HepG2 (cell line): Measurements from ENCODE around the gene LACTBL1. TPM values are rescaled to one million over a fixed set of nuclear protein-coding genes. Genes with fewer than 3 reads are reported as not detected.

Experiments used
- ATAC-seq: fragments of 200-7000 bp; cut with Tn5 transposase; 3 replicates; pipeline ENCODE4 v1.9.1; 2020; ENCODE audit warnings: mild to moderate bottlenecking, moderate library complexity
- BruUV-seq: library from RNA; stranded (reverse); fragments of 400-500 nt; replicated peaks from 2 replicates; lab custom pipeline; 2021; lab: Mats Ljungman, UMichigan
- CTCF ChIA-PET: fragments of 300-600 bp; formaldehyde crosslinking; extraction: SDS; loops from one replicate; lab custom pipeline; 2021; ENCODE audit warnings: low total read pairs, inconsistent platforms, low intra/inter-chr PET ratio; lab: Yijun Ruan, JAX
- POLR2A ChIA-PET: fragments of 350-600 bp; sonication (Branson Sonifier 250); formaldehyde crosslinking; loops from one replicate; lab custom pipeline; 2020; ENCODE audit warnings: antibody characterized with exemption, inconsistent platforms; lab: Yijun Ruan, JAX
- DNase-seq: peaks from one replicate; pipeline ENCODE4 v3.0.0-alpha.2; 2015; ENCODE audit warnings: low spot score
- FAIRE-seq: peaks from 3 replicates; lab custom pipeline; 2011; peaks lifted over from hg19 to GRCh38; lab: Jason Lieb, UNC
- H2AFZ ChIP-seq: one replicate; pipeline ENCODE4 v1.6.1; 2011; ENCODE audit warnings: low read length, inconsistent platforms
- H3K27ac ChIP-seq: fragments of 300-600 bp; 3 replicates; pipeline ENCODE4 v1.8.0; 2011; ENCODE audit warnings: mixed run types, mild to moderate bottlenecking, mixed read lengths, low read length, inconsistent platforms; ENCODE audit not compliant: insufficient read depth; ENCODE audit errors: extremely low read length
- H3K27me3 ChIP-seq, 2 experiments: fragments of 200-600 bp in 1 of 2; 2 replicates in 1 of 2; 3 replicates in 1 of 2; pipeline versions ENCODE4 v1.6.0 to v1.8.0; 2011; ENCODE audit warnings: low read length in 2 of 2, mild to moderate bottlenecking in 2 of 2, moderate library complexity in 2 of 2, inconsistent platforms in 1 of 2; ENCODE audit not compliant: insufficient read depth in 2 of 2, control insufficient read depth in 1 of 2
- H3K36me3 ChIP-seq, 2 experiments: fragments of 200-600 bp in 1 of 2; replicated peaks in 1 of 2; 2 replicates in 1 of 2; 3 replicates in 1 of 2; pipeline versions ENCODE4 v1.5.1 to v1.8.0; 2011; ENCODE audit warnings: low read length in 2 of 2, inconsistent platforms in 1 of 2; ENCODE audit not compliant: insufficient read depth in 2 of 2, control insufficient read depth in 1 of 2
- H3K4me1 ChIP-seq: 2 replicates; pipeline ENCODE4 v1.5.1; 2012; ENCODE audit warnings: low read length, inconsistent platforms; ENCODE audit not compliant: insufficient read depth
- H3K4me2 ChIP-seq: 2 replicates; pipeline ENCODE4 v1.6.0; 2011; ENCODE audit warnings: low read depth, low read length, inconsistent platforms
- H3K4me3 ChIP-seq, 3 experiments: fragments of 200-600 bp in 1 of 3; sonication (generic), shearing (Covaris generic) in 1 of 3; replicated peaks in 1 of 3; 2 replicates each; pipeline ENCODE4 v1.5.1; 2011 to 2016; ENCODE audit warnings: low read length in 3 of 3, inconsistent platforms in 2 of 3, low read depth in 2 of 3, mild to moderate bottlenecking in 2 of 3, control low read depth in 1 of 3, mixed read lengths in 1 of 3; ENCODE audit not compliant: insufficient read depth in 1 of 3
- H3K79me2 ChIP-seq: one replicate; pipeline ENCODE4 v1.6.1; 2011; ENCODE audit warnings: low read length, inconsistent platforms; ENCODE audit not compliant: insufficient read depth
- H3K9ac ChIP-seq: 2 replicates; pipeline ENCODE4 v1.6.0; 2011; ENCODE audit warnings: mild to moderate bottlenecking, low read depth, low read length, inconsistent platforms; ENCODE audit not compliant: insufficient read depth
- H3K9me3 ChIP-seq: 2 replicates; pipeline ENCODE4 v1.5.1; 2012; ENCODE audit warnings: mild to moderate bottlenecking, low read length
- H4K20me1 ChIP-seq: 2 replicates; pipeline ENCODE4 v1.6.0; 2011; ENCODE audit warnings: inconsistent platforms, mild to moderate bottlenecking, low read length, moderate library complexity; ENCODE audit not compliant: insufficient read depth
- ELK4 ChIP-seq: sonication (generic); formaldehyde crosslinking; IDR thresholded peaks from 2 replicates; pipeline ENCODE4 v1.9.0; 2021; ENCODE audit warnings: missing genetic modification reagents, borderline replicate concordance
- LBX2 ChIP-seq: sonication (generic); formaldehyde crosslinking; IDR thresholded peaks from 2 replicates; pipeline ENCODE4 v1.5.0; 2020; ENCODE audit warnings: missing genetic modification reagents, mild to moderate bottlenecking, borderline replicate concordance
- POLR2AphosphoS2 ChIP-seq: IDR thresholded peaks from 2 replicates; pipeline ENCODE4 v1.6.1; 2011; ENCODE audit warnings: low read depth, low read length, improper control_type of control experiment
- SALL1 ChIP-seq: sonication (generic); formaldehyde crosslinking; IDR thresholded peaks from 2 replicates; pipeline ENCODE4 v1.8.0; 2022; ENCODE audit warnings: mild to moderate bottlenecking, missing genetic modification reagents
- ZBTB2 ChIP-seq: sonication (generic); formaldehyde crosslinking; IDR thresholded peaks from 2 replicates; pipeline ENCODE4 v1.8.0; 2022; ENCODE audit warnings: low read depth, missing genetic modification reagents
- ZNF605 ChIP-seq: sonication (generic); formaldehyde crosslinking; IDR thresholded peaks from 2 replicates; pipeline ENCODE4 v1.8.0; 2022; ENCODE audit warnings: mild to moderate bottlenecking, missing genetic modification reagents
- ZZZ3 ChIP-seq: sonication (generic); formaldehyde crosslinking; IDR thresholded peaks from 2 replicates; pipeline ENCODE4 v1.4.0; 2020; ENCODE audit warnings: missing genetic modification reagents, mild to moderate bottlenecking, borderline replicate concordance
- WGBS: methylation state at CpG from one replicate; pipeline ENCODE4 v1.1.6; 2017; ENCODE audit warnings: low lambda C conversion rate; 5-methylcytosine and 5-hydroxymethylcytosine counted together
- in situ Hi-C: cut with HindIII; loops from 2 replicates; pipeline ENCODE4 v1.10.0; 2017; ENCODE audit warnings: low pct_unique_long_range_greater_than_20kb; ENCODE audit not compliant: extremely low pct_ligation_motif_present
- intact Hi-C: fragments of 100-400 bp; cut with micrococcal nuclease; formaldehyde crosslinking; loops from one replicate; pipeline ENCODE4 v1.10.0; 2022; ENCODE audit not compliant: unreplicated experiment
- polyA plus RNA-seq, 8 experiments: library from polyadenylated mRNA; depleted of rRNA in 3 of 8; stranded (reverse) in 7 of 8; unstranded in 1 of 8; fragments of >200 nt; fragmentation: Illumina TruSeq in 4 of 8; extraction: Trizol in 4 of 8; gene quantifications; 2 replicates each; pipeline versions ENCODE4 v1.2.1 to v1.2.3, GENCODE V29; 2011 to 2016; ENCODE audit warnings: low read depth in 4 of 8, missing spikeins in 1 of 8, mixed read lengths in 1 of 8; ENCODE audit not compliant: insufficient read depth in 1 of 8
- total RNA-seq, 5 experiments: library from RNA; depleted of rRNA; stranded (reverse); fragments of >200 nt; fragmentation: Illumina TruSeq; extraction: Trizol; gene quantifications; 2 replicates each; pipeline ENCODE4 v1.2.3, GENCODE V29; 2016; ENCODE audit warnings: low read depth in 1 of 5

Gene LACTBL1
- total and polyA plus RNA-seq, 2 of the 13 experiments (the other 11 are each of a cell fraction or from before 2014, with no cell fraction given): 0.12 to 1.3 TPM

- Histone ChIP-seq H3K27ac (no peak overlapping the region), H2AFZ (no peak overlapping the region), H3K79me2 (no peaks in the 10 kb centered on the region), H3K4me1 (no peaks in the 10 kb centered on the region)
- ATAC-seq (no peak), DNase-seq (no peak)
- CTCF ChIA-PET: no interaction called here
- in situ Hi-C loops: no loop called here
- BruUV-seq: no TSS peak
- no peak for TF ChIP-seq ELK4
- no peak for TF ChIP-seq POLR2AphosphoS2
- no peak for TF ChIP-seq ZZZ3
- no peak for TF ChIP-seq SALL1 (CRISPR knock-in tag)
- TF ChIP-seq ZBTB2 (CRISPR knock-in tag): no peak
- no peak for TF ChIP-seq LBX2 (CRISPR knock-in tag)
- TF ChIP-seq ZNF605 (CRISPR knock-in tag): no peak
- TF ChIP-seq, all 625 proteins: peak for 0
- no peak overlapping the region for H3K4me3 ChIP-seq
- WGBS: 46% methylated on average over 5 of the region's 11 CpGs
- intact Hi-C loops: no loop called here
- H3K9ac ChIP-seq: no peak overlapping the region
- no peak for FAIRE-seq
- POLR2A ChIA-PET: no interaction called here
- H4K20me1 ChIP-seq: no peaks in the 10 kb centered on the region
- no peaks in the 10 kb centered on the region for H3K9me3 ChIP-seq
- H3K36me3 ChIP-seq: no peaks in the 10 kb centered on the region
- H3K4me2 ChIP-seq: no peak overlapping the region
- H3K27me3 ChIP-seq: peaks cover 1 to 2% of the 10 kb centered on the region in 2 experiments; a peak in 3 of 5 replicates
These were observed 63.7 kb downstream of the LACTBL1 start for GRCh38 chr1:22908880-22909426.
